SU-DHL-6 (cell line): Measurements from ENCODE around the gene DOK7.

Experiments
- EZH2phosphoT487 ChIP-seq: fragments of 200-600 bp; sonication (generic), shearing (Covaris generic); conservative IDR thresholded peaks from 2 replicates; pipeline ENCODE4 v1.6.1; 2018; ENCODE audit warnings: mild to moderate bottlenecking, antibody characterized with exemption, low read length, moderate library complexity, mixed read lengths
- TF ChIP-seq, protein P1 (sequence below): fragments of 200-600 bp; sonication (generic); IDR thresholded peaks from one replicate; pipeline ENCODE4 v1.5.1; 2017; ENCODE audit warnings: antibody characterized with exemption, mild to moderate bottlenecking, low read length, moderate library complexity; ENCODE audit not compliant: insufficient read depth, poor library complexity, severe bottlenecking

DNA sequence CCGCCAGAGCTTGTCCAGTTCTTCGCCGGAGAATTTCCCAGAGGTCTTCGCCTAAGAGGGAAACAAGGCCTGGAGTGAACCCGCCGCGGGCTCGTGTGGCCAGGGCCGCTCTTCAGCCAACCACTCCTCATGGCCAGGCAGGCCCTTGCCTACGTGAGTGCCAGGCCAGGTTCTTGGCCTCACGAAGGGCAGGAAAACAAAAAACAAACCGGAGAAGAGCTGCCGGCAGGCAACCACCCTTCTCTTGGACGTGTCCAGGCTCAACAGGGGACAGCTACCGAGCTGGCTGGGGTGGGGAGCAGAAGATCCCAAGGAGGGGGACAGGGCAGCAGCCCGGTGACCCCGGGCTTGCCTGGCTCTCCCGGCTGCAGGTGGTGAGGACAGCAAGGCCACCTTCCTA, 55.8 kb downstream of the DOK7 start:
- TF ChIP-seq, protein P1, sequence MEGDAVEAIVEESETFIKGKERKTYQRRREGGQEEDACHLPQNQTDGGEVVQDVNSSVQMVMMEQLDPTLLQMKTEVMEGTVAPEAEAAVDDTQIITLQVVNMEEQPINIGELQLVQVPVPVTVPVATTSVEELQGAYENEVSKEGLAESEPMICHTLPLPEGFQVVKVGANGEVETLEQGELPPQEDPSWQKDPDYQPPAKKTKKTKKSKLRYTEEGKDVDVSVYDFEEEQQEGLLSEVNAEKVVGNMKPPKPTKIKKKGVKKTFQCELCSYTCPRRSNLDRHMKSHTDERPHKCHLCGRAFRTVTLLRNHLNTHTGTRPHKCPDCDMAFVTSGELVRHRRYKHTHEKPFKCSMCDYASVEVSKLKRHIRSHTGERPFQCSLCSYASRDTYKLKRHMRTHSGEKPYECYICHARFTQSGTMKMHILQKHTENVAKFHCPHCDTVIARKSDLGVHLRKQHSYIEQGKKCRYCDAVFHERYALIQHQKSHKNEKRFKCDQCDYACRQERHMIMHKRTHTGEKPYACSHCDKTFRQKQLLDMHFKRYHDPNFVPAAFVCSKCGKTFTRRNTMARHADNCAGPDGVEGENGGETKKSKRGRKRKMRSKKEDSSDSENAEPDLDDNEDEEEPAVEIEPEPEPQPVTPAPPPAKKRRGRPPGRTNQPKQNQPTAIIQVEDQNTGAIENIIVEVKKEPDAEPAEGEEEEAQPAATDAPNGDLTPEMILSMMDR = no peak
- no peak for TF ChIP-seq EZH2phosphoT487
